ENCODE data around the gene ARF1.

Gene ARF1

GRCh38 chr1:228107636-228108035 is 25.1 kb downstream of the ARF1 start:
- Histone ChIP-seq H3K36me3 (ENCODE audit: low read length) (no peaks in the 10 kb centered on the region), H3K9me3 (ENCODE audit: insufficient read depth, low read length) (no peaks in the 10 kb centered on the region), H3K9ac (ENCODE audit: low read length) (no peak overlapping the region), H3K4me2 (ENCODE audit: low read depth, low read length, poor library complexity, severe bottlenecking) (peak overlapping the region; percentile 72), H2AFZ (ENCODE audit: low read depth, low read length, severe bottlenecking) (no peak overlapping the region), H4K20me1 (ENCODE audit: low read depth, low read length) (no peaks in the 10 kb centered on the region), H3F3A (ENCODE audit: insufficient read depth) (peaks cover 7% of the 10 kb centered on the region; the same call in 1 of the 2 replicates), H3K27ac (ENCODE audit: low read depth, low read length) (no peak overlapping the region), H3K27me3 (ENCODE audit: low read length) (no peaks in the 10 kb centered on the region), H3K79me2 (ENCODE audit: insufficient read depth, low read length) (peaks cover 13% of the 10 kb centered on the region; the same call in 1 of the 2 replicates), H3K4me3 (ENCODE audit: insufficient read depth, low read length, poor library complexity, severe bottlenecking) (no peak overlapping the region), H3K9me2 (replicated peaks; ENCODE audit: insufficient read depth, low read length) (no peaks in the 10 kb centered on the region)
- TF ChIP-seq CTCF (IDR thresholded peaks at IDR 0.05; ENCODE audit: insufficient read depth, low read length, poor library complexity, severe bottlenecking) (no peak), EZH2phosphoT487 (conservative IDR thresholded peaks at IDR 0.05; ENCODE audit: low read length) (no peak)

GRCh38 chr1:228108055-228108690 is 25.7 kb downstream of the ARF1 start:
- H3K9ac ChIP-seq (ENCODE audit: low read length): peak overlapping the region; percentile 88
- H3K27ac ChIP-seq (ENCODE audit: low read depth, low read length): no peak overlapping the region

GRCh38 chr1:228108742-228109072 is 26.2 kb downstream of the ARF1 start:
- peaks cover 7% of the 10 kb centered on the region; the same call in 1 of the 2 replicates for H3F3A ChIP-seq (ENCODE audit: insufficient read depth)
- no peaks in the 10 kb centered on the region for H3K27me3 ChIP-seq (ENCODE audit: low read length)
- H3K4me2 ChIP-seq (ENCODE audit: low read depth, low read length, poor library complexity, severe bottlenecking): peak overlapping the region; percentile 72
- no peaks in the 10 kb centered on the region for H3K9me3 ChIP-seq (ENCODE audit: insufficient read depth, low read length)
- H3K36me3 ChIP-seq (ENCODE audit: low read length): no peaks in the 10 kb centered on the region
- peak overlapping the region; percentile 38 for H2AFZ ChIP-seq (ENCODE audit: low read depth, low read length, severe bottlenecking)
- H4K20me1 ChIP-seq (ENCODE audit: low read depth, low read length): no peaks in the 10 kb centered on the region
- TF ChIP-seq EZH2phosphoT487 (conservative IDR thresholded peaks at IDR 0.05; ENCODE audit: low read length): no peak
- no peak for TF ChIP-seq CTCF (IDR thresholded peaks at IDR 0.05; ENCODE audit: insufficient read depth, low read length, poor library complexity, severe bottlenecking)
- peaks cover 13% of the 10 kb centered on the region; the same call in 1 of the 2 replicates for H3K79me2 ChIP-seq (ENCODE audit: insufficient read depth, low read length)
- no peak overlapping the region for H3K27ac ChIP-seq (ENCODE audit: low read depth, low read length)
- H3K9ac ChIP-seq (ENCODE audit: low read length): peak overlapping the region; percentile 88
- peak overlapping the region; percentile 81 for H3K4me3 ChIP-seq (ENCODE audit: insufficient read depth, low read length, poor library complexity, severe bottlenecking)
- H3K9me2 ChIP-seq (replicated peaks; ENCODE audit: insufficient read depth, low read length): no peaks in the 10 kb centered on the region

More at GRCh38 chr1:228108055-228108690, 25.7 kb downstream of the ARF1 start:
- H3K36me3 ChIP-seq (ENCODE audit: low read length): no peaks in the 10 kb centered on the region
- H3F3A ChIP-seq (ENCODE audit: insufficient read depth): peaks cover 7% of the 10 kb centered on the region; the same call in 1 of the 2 replicates
- H2AFZ ChIP-seq (ENCODE audit: low read depth, low read length, severe bottlenecking): no peak overlapping the region
- no peaks in the 10 kb centered on the region for H3K27me3 ChIP-seq (ENCODE audit: low read length)
- H3K4me3 ChIP-seq (ENCODE audit: insufficient read depth, low read length, poor library complexity, severe bottlenecking): peak overlapping the region; percentile 81
- no peaks in the 10 kb centered on the region for H3K9me3 ChIP-seq (ENCODE audit: insufficient read depth, low read length)
- no peaks in the 10 kb centered on the region for H4K20me1 ChIP-seq (ENCODE audit: low read depth, low read length)
- H3K79me2 ChIP-seq (ENCODE audit: insufficient read depth, low read length): peaks cover 13% of the 10 kb centered on the region; the same call in 1 of the 2 replicates
- H3K9me2 ChIP-seq (replicated peaks; ENCODE audit: insufficient read depth, low read length): no peaks in the 10 kb centered on the region
- TF ChIP-seq EZH2phosphoT487 (conservative IDR thresholded peaks at IDR 0.05; ENCODE audit: low read length): no peak
- no peak for TF ChIP-seq CTCF (IDR thresholded peaks at IDR 0.05; ENCODE audit: insufficient read depth, low read length, poor library complexity, severe bottlenecking)
- H3K4me2 ChIP-seq (ENCODE audit: low read depth, low read length, poor library complexity, severe bottlenecking): peak overlapping the region; percentile 72

Measured in SU-DHL-6 (cell line).